Esophagus squamous epithelium (tissue), 4 donors: ENCODE data around the gene GNAT3.

Experiments used
- POLR2A ChIP-seq, 4 donors: fragments of 450-650 bp; IDR thresholded peaks; one replicate each; pipeline ENCODE4 v1.6.1; 2017; ENCODE audit warnings: antibody characterized with exemption in 4 of 4, mild to moderate bottlenecking in 4 of 4, moderate library complexity in 3 of 4
- TF ChIP-seq, protein P1 (sequence below), 6 experiments: fragments of 450-650 bp in 4 of 6; fragments of 200-600 bp in 2 of 6; sonication (generic) in 2 of 6; IDR thresholded peaks; one replicate each; pipeline ENCODE4 v1.5.1; 2016 to 2019; ENCODE audit warnings: antibody characterized with exemption in 6 of 6, mild to moderate bottlenecking in 4 of 6, moderate library complexity in 4 of 6

GRCh38 chr7:80488851-80489370 lies 23.0 kb downstream of the GNAT3 start:
- no peak for TF ChIP-seq POLR2A (IDR thresholded peaks at IDR 0.05)
- TF ChIP-seq, protein P1, sequence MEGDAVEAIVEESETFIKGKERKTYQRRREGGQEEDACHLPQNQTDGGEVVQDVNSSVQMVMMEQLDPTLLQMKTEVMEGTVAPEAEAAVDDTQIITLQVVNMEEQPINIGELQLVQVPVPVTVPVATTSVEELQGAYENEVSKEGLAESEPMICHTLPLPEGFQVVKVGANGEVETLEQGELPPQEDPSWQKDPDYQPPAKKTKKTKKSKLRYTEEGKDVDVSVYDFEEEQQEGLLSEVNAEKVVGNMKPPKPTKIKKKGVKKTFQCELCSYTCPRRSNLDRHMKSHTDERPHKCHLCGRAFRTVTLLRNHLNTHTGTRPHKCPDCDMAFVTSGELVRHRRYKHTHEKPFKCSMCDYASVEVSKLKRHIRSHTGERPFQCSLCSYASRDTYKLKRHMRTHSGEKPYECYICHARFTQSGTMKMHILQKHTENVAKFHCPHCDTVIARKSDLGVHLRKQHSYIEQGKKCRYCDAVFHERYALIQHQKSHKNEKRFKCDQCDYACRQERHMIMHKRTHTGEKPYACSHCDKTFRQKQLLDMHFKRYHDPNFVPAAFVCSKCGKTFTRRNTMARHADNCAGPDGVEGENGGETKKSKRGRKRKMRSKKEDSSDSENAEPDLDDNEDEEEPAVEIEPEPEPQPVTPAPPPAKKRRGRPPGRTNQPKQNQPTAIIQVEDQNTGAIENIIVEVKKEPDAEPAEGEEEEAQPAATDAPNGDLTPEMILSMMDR (IDR thresholded peaks at IDR 0.05): no peak
